Uterus (tissue), 2 donors: ENCODE results near the gene CALCA.

Experiments used
- POLR2A ChIP-seq, 2 donors: fragments of 450-650 bp; IDR thresholded peaks; one replicate each; pipeline ENCODE4 v1.6.1; 2016; ENCODE audit warnings: antibody characterized with exemption in 2 of 2, mild to moderate bottlenecking in 1 of 2, moderate library complexity in 1 of 2
- TF ChIP-seq, protein P1 (sequence below), 4 experiments: fragments of 200-600 bp in 2 of 4; fragments of 450-650 bp in 2 of 4; sonication (generic) in 2 of 4; IDR thresholded peaks; one replicate each; pipeline ENCODE4 v1.5.1; 2016 to 2019; ENCODE audit warnings: antibody characterized with exemption in 4 of 4, mild to moderate bottlenecking in 2 of 4, moderate library complexity in 1 of 4

DNA sequence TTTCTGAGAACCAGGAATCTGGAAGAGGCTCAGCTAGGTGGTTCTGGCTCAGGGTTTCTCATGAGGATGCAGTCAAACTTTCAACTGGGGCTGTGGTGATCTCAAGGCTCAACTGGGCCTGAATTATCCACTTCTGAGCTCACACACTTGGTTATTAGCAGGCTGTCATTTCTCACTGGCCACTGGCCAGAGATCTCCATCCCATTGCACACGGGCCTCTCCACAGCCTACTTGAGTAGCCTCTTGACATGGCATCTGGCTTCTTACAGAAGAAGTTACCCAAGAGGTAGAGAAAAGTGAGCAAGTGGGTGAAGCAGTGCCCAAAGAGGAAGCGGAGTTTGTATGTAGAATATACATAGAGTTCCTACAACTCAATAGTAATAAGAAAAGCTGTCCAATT, 16.0 kb downstream of the CALCA start:
- TF ChIP-seq, protein P1, sequence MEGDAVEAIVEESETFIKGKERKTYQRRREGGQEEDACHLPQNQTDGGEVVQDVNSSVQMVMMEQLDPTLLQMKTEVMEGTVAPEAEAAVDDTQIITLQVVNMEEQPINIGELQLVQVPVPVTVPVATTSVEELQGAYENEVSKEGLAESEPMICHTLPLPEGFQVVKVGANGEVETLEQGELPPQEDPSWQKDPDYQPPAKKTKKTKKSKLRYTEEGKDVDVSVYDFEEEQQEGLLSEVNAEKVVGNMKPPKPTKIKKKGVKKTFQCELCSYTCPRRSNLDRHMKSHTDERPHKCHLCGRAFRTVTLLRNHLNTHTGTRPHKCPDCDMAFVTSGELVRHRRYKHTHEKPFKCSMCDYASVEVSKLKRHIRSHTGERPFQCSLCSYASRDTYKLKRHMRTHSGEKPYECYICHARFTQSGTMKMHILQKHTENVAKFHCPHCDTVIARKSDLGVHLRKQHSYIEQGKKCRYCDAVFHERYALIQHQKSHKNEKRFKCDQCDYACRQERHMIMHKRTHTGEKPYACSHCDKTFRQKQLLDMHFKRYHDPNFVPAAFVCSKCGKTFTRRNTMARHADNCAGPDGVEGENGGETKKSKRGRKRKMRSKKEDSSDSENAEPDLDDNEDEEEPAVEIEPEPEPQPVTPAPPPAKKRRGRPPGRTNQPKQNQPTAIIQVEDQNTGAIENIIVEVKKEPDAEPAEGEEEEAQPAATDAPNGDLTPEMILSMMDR (IDR thresholded peaks at IDR 0.05): no peak
- TF ChIP-seq POLR2A (IDR thresholded peaks at IDR 0.05): no peak
